HepG2 (cell line): ENCODE data around the gene SLC41A1. TPM values are rescaled to one million over a fixed set of nuclear protein-coding genes. Genes with fewer than 3 reads are reported as not detected.

Experiments
- ATAC-seq: fragments of 200-7000 bp; cut with Tn5 transposase; 3 replicates; pipeline ENCODE4 v1.9.1; 2020; ENCODE audit warnings: mild to moderate bottlenecking, moderate library complexity
- BruUV-seq: library from RNA; stranded (reverse); fragments of 400-500 nt; replicated peaks from 2 replicates; lab custom pipeline; 2021; lab: Mats Ljungman, UMichigan
- CTCF ChIA-PET: fragments of 300-600 bp; formaldehyde crosslinking; extraction: SDS; loops from one replicate; lab custom pipeline; 2021; ENCODE audit warnings: low total read pairs, inconsistent platforms, low intra/inter-chr PET ratio; lab: Yijun Ruan, JAX
- POLR2A ChIA-PET: fragments of 350-600 bp; sonication (Branson Sonifier 250); formaldehyde crosslinking; loops from one replicate; lab custom pipeline; 2020; ENCODE audit warnings: antibody characterized with exemption, inconsistent platforms; lab: Yijun Ruan, JAX
- DNase-seq: peaks from one replicate; pipeline ENCODE4 v3.0.0-alpha.2; 2015; ENCODE audit warnings: low spot score
- FAIRE-seq: peaks from 3 replicates; lab custom pipeline; 2011; peaks lifted over from hg19 to GRCh38; lab: Jason Lieb, UNC
- H2AFZ ChIP-seq: one replicate; pipeline ENCODE4 v1.6.1; 2011; ENCODE audit warnings: low read length, inconsistent platforms
- H3K27ac ChIP-seq: fragments of 300-600 bp; 3 replicates; pipeline ENCODE4 v1.8.0; 2011; ENCODE audit warnings: mixed run types, mild to moderate bottlenecking, mixed read lengths, low read length, inconsistent platforms; ENCODE audit not compliant: insufficient read depth; ENCODE audit errors: extremely low read length
- H3K27me3 ChIP-seq, 2 experiments: fragments of 200-600 bp in 1 of 2; 2 replicates in 1 of 2; 3 replicates in 1 of 2; pipeline versions ENCODE4 v1.6.0 to v1.8.0; 2011; ENCODE audit warnings: low read length in 2 of 2, mild to moderate bottlenecking in 2 of 2, moderate library complexity in 2 of 2, inconsistent platforms in 1 of 2; ENCODE audit not compliant: insufficient read depth in 2 of 2, control insufficient read depth in 1 of 2
- H3K36me3 ChIP-seq, 2 experiments: fragments of 200-600 bp in 1 of 2; replicated peaks in 1 of 2; 2 replicates in 1 of 2; 3 replicates in 1 of 2; pipeline versions ENCODE4 v1.5.1 to v1.8.0; 2011; ENCODE audit warnings: low read length in 2 of 2, inconsistent platforms in 1 of 2; ENCODE audit not compliant: insufficient read depth in 2 of 2, control insufficient read depth in 1 of 2
- H3K4me1 ChIP-seq: 2 replicates; pipeline ENCODE4 v1.5.1; 2012; ENCODE audit warnings: low read length, inconsistent platforms; ENCODE audit not compliant: insufficient read depth
- H3K4me2 ChIP-seq: 2 replicates; pipeline ENCODE4 v1.6.0; 2011; ENCODE audit warnings: low read depth, low read length, inconsistent platforms
- H3K4me3 ChIP-seq, 3 experiments: fragments of 200-600 bp in 1 of 3; sonication (generic), shearing (Covaris generic) in 1 of 3; replicated peaks in 1 of 3; 2 replicates each; pipeline ENCODE4 v1.5.1; 2011 to 2016; ENCODE audit warnings: low read length in 3 of 3, inconsistent platforms in 2 of 3, low read depth in 2 of 3, mild to moderate bottlenecking in 2 of 3, control low read depth in 1 of 3, mixed read lengths in 1 of 3; ENCODE audit not compliant: insufficient read depth in 1 of 3
- H3K79me2 ChIP-seq: one replicate; pipeline ENCODE4 v1.6.1; 2011; ENCODE audit warnings: low read length, inconsistent platforms; ENCODE audit not compliant: insufficient read depth
- H3K9ac ChIP-seq: 2 replicates; pipeline ENCODE4 v1.6.0; 2011; ENCODE audit warnings: mild to moderate bottlenecking, low read depth, low read length, inconsistent platforms; ENCODE audit not compliant: insufficient read depth
- H3K9me3 ChIP-seq: 2 replicates; pipeline ENCODE4 v1.5.1; 2012; ENCODE audit warnings: mild to moderate bottlenecking, low read length
- H4K20me1 ChIP-seq: 2 replicates; pipeline ENCODE4 v1.6.0; 2011; ENCODE audit warnings: inconsistent platforms, mild to moderate bottlenecking, low read length, moderate library complexity; ENCODE audit not compliant: insufficient read depth
- ATF7 ChIP-seq, 2 experiments: fragments of 450-650 bp in 1 of 2; sonication (generic) in 1 of 2; formaldehyde crosslinking in 1 of 2; IDR thresholded peaks; 2 replicates each; pipeline versions ENCODE4 v1.4.0 to v1.6.1; 2016 to 2020; ENCODE audit warnings: antibody characterized with exemption in 1 of 2, mild to moderate bottlenecking in 1 of 2, missing genetic modification reagents in 1 of 2
- DPF2 ChIP-seq: sonication (generic); formaldehyde crosslinking; IDR thresholded peaks from 2 replicates; pipeline ENCODE4 v1.4.0; 2020; ENCODE audit warnings: mild to moderate bottlenecking, low read depth, missing genetic modification reagents, borderline replicate concordance
- HOXA3 ChIP-seq: sonication (generic); formaldehyde crosslinking; IDR thresholded peaks from 2 replicates; pipeline ENCODE4 v1.5.0; 2020; ENCODE audit warnings: missing genetic modification reagents
- ISX ChIP-seq: sonication (generic); formaldehyde crosslinking; conservative IDR thresholded peaks from 2 replicates; pipeline ENCODE4 v1.5.0; 2020; ENCODE audit warnings: missing genetic modification reagents
- MAX ChIP-seq: IDR thresholded peaks from 2 replicates; pipeline ENCODE4 v1.6.1; 2012; ENCODE audit warnings: inconsistent platforms
- PHF5A ChIP-seq: IDR thresholded peaks from one replicate; pipeline ENCODE4 v1.6.1; 2018; ENCODE audit warnings: low read depth, missing genetic modification reagents; ENCODE audit not compliant: unreplicated experiment
- PREB ChIP-seq: sonication (generic); formaldehyde crosslinking; IDR thresholded peaks from 2 replicates; pipeline ENCODE4 v1.4.0; 2020; ENCODE audit warnings: missing genetic modification reagents
- SKIL ChIP-seq: sonication (generic); formaldehyde crosslinking; IDR thresholded peaks from 2 replicates; pipeline ENCODE4 v1.8.0; 2022; ENCODE audit warnings: missing genetic modification reagents, mild to moderate bottlenecking, moderate library complexity, borderline replicate concordance
- SOX5 ChIP-seq: IDR thresholded peaks from 2 replicates; pipeline ENCODE4 v1.6.1; 2016; ENCODE audit warnings: borderline replicate concordance
- ZNF124 ChIP-seq: sonication (generic); formaldehyde crosslinking; IDR thresholded peaks from 2 replicates; pipeline ENCODE4 v1.4.0; 2020; ENCODE audit warnings: missing genetic modification reagents
- ZNF142 ChIP-seq: sonication (generic); formaldehyde crosslinking; IDR thresholded peaks from 2 replicates; pipeline ENCODE4 v1.4.0; 2020; ENCODE audit warnings: missing genetic modification reagents
- ZNF263 ChIP-seq: sonication (generic); formaldehyde crosslinking; IDR thresholded peaks from 2 replicates; pipeline ENCODE4 v1.4.0; 2020; ENCODE audit warnings: missing genetic modification reagents
- ZNF562 ChIP-seq: sonication (generic); formaldehyde crosslinking; IDR thresholded peaks from 2 replicates; pipeline ENCODE4 v1.8.0; 2022; ENCODE audit warnings: missing genetic modification reagents, borderline replicate concordance
- ZNF567 ChIP-seq: sonication (generic); formaldehyde crosslinking; IDR thresholded peaks from 2 replicates; pipeline ENCODE4 v1.8.1; 2023; ENCODE audit warnings: mild to moderate bottlenecking, missing genetic modification reagents, borderline replicate concordance
- ZNF749 ChIP-seq: sonication (generic); formaldehyde crosslinking; IDR thresholded peaks from 2 replicates; pipeline ENCODE4 v1.8.0; 2022; ENCODE audit warnings: mild to moderate bottlenecking, missing genetic modification reagents, moderate library complexity, borderline replicate concordance
- WGBS: methylation state at CpG from one replicate; pipeline ENCODE4 v1.1.6; 2017; ENCODE audit warnings: low lambda C conversion rate; 5-methylcytosine and 5-hydroxymethylcytosine counted together
- in situ Hi-C: cut with HindIII; loops from 2 replicates; pipeline ENCODE4 v1.10.0; 2017; ENCODE audit warnings: low pct_unique_long_range_greater_than_20kb; ENCODE audit not compliant: extremely low pct_ligation_motif_present
- intact Hi-C: fragments of 100-400 bp; cut with micrococcal nuclease; formaldehyde crosslinking; loops from one replicate; pipeline ENCODE4 v1.10.0; 2022; ENCODE audit not compliant: unreplicated experiment
- polyA plus RNA-seq, 8 experiments: library from polyadenylated mRNA; depleted of rRNA in 3 of 8; stranded (reverse) in 7 of 8; unstranded in 1 of 8; fragments of >200 nt; fragmentation: Illumina TruSeq in 4 of 8; extraction: Trizol in 4 of 8; gene quantifications; 2 replicates each; pipeline versions ENCODE4 v1.2.1 to v1.2.3, GENCODE V29; 2011 to 2016; ENCODE audit warnings: low read depth in 4 of 8, missing spikeins in 1 of 8, mixed read lengths in 1 of 8; ENCODE audit not compliant: insufficient read depth in 1 of 8
- total RNA-seq, 5 experiments: library from RNA; depleted of rRNA; stranded (reverse); fragments of >200 nt; fragmentation: Illumina TruSeq; extraction: Trizol; gene quantifications; 2 replicates each; pipeline ENCODE4 v1.2.3, GENCODE V29; 2016; ENCODE audit warnings: low read depth in 1 of 5

The SLC41A1 gene
- total and polyA plus RNA-seq, 2 of the 13 experiments (the other 11 are each of a cell fraction or from before 2014, with no cell fraction given) = 2.2 to 4.6 TPM

GRCh38 chr1:205827623-205828022, 14.6 kb upstream of the SLC41A1 start (continued):
- TF ChIP-seq SKIL (CRISPR knock-in tag) = no peak
- TF ChIP-seq ISX = no peak
- no peak for TF ChIP-seq ZNF567 (CRISPR knock-in tag)

- ChIA-PET CTCF (no interaction called here), POLR2A (no interaction called here)
- in situ Hi-C loops (no loop called here), intact Hi-C loops (no loop called here)
- no peak for DNase-seq
- H3K27me3 ChIP-seq = peaks cover 0 to 28% of the 10 kb centered on the region in 2 experiments; a peak in 2 of 5 replicates
- H4K20me1 ChIP-seq = no peaks in the 10 kb centered on the region
- 40% methylated on average over 3 of the region's 3 CpGs for WGBS
- no peak overlapping the region for H3K9ac ChIP-seq
- FAIRE-seq = no peak
- H3K36me3 ChIP-seq = no peaks in the 10 kb centered on the region
- no peak overlapping the region for H3K27ac ChIP-seq
- no peak overlapping the region for H3K4me3 ChIP-seq
- no peaks in the 10 kb centered on the region for H3K79me2 ChIP-seq
- no peak overlapping the region for H3K4me2 ChIP-seq
- no TSS peak for BruUV-seq
- no peaks in the 10 kb centered on the region for H3K9me3 ChIP-seq
- ATAC-seq = no peak
- H3K4me1 ChIP-seq = no peaks in the 10 kb centered on the region
- no peak overlapping the region for H2AFZ ChIP-seq
- TF ChIP-seq ZNF562 (CRISPR knock-in tag) (no peak), ZNF263 (CRISPR knock-in tag) (no peak), PREB (CRISPR knock-in tag) (no peak), PHF5A (CRISPR knock-in tag) (no peak), ZNF749 (CRISPR knock-in tag) (no peak), HOXA3 (CRISPR knock-in tag) (no peak), SOX5 (no peak), DPF2 (CRISPR knock-in tag) (no peak), ZNF142 (no peak), MAX (no peak), ZNF124 (CRISPR knock-in tag) (no peak), ATF7 (IDR thresholded peaks at IDR 0.05) (no peak), ATF7 (CRISPR knock-in tag; IDR thresholded peaks at IDR 0.05) (no peak)
Observed at GRCh38 chr1:205826995-205827394, 14.0 kb upstream of the SLC41A1 start.
